HG02759 (cell line): ENCODE data around the gene SPDYC.
"Not testable (repeated sequence)": the region's sequence is repeated elsewhere in the genome, so short reads cannot be mapped to it uniquely, and the experiment has no call there.

Experiments
- ATAC-seq: cut with Tn5 transposase; IDR thresholded peaks from one replicate; pipeline ENCODE4 v1.9.1; 2021; ENCODE audit warnings: mild to moderate bottlenecking, moderate library complexity; ENCODE audit not compliant: unreplicated experiment

The SPDYC gene

DNA sequence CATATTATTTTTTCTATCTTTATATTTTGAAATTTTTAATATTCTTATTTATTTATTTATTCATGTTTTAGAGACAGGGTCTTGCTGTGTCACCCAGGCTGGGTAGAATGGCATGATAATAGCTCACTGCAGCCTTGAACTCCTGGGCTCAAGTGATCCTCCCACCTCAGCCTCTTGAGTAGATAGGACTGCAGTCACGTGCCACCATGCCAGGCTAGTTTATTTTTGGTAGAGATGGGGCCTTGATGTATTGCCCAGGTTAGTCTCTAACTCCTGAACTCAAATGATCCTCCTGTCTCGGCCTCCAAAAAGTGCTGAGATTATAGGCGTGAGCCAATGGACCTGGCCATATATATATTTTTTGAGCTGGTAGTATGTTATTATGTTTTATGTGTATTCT lies 2.4 kb upstream of the SPDYC start:
- ATAC-seq = no peak

DNA sequence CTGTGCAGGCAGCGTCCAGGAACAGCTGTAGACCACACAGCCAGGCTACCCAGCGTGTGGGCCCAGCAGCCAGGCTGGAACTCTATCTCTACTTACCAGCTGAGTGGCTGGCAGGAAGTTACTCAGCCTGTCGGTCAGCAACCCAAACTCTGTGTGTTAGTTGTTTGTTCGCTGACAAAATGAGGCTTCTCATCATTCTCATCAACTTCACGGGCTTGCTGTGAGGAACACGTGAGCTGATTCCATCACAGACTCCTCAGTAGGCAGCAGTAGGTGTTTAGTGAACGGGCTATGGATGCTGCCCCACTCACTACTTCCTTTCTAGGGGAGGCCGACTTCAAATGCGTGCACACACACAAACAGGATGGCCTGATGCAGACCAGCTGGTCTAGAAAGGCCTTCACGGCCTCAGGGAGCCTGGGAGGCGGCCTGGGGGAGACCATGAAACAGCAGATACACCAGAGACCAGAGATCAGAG lies 830 bp upstream of the SPDYC start:
- ATAC-seq = no peak

DNA sequence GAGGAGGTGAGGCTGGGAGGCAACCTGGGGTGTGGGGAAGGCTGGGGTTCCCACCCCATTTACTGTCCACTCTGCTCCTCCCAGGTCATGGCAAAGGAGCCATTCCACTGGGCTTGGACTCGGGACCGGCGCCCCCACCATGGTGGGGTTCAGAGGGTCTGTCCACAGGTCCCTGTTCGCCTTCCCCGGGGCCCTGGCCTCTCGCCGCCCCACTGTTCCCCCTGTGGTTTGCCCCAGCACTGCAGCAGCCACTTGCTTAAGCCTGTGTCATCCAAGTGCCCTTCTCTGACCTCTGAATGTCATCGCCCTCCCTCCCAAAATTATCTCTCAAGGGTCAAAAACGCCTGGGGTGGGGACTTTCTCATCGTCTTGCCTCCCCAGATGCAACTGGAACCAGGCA lies 2.6 kb downstream of the SPDYC start:
- no peak for ATAC-seq

DNA sequence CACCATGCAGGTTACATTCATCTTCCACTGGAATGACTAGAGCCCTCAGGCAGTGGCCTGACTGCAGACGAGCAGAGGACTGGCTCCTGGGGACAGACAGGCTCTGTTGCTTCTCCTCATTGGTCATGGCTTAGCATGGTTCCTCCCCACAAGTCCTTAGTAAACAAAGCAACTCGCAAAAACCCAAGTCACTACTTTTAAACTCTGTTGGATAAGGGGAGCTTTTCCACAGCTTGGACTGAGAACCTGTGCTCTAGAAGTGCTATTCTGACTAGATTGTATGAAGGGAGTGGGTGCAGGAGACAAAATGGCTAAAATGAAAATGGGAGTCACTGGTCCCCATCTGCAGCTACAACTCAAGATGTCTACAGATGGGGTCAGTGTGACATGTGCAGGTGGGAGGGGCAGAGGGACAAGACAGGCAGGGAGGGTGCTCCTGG lies 4.6 kb downstream of the SPDYC start:
- not testable (repeated sequence) for ATAC-seq

DNA sequence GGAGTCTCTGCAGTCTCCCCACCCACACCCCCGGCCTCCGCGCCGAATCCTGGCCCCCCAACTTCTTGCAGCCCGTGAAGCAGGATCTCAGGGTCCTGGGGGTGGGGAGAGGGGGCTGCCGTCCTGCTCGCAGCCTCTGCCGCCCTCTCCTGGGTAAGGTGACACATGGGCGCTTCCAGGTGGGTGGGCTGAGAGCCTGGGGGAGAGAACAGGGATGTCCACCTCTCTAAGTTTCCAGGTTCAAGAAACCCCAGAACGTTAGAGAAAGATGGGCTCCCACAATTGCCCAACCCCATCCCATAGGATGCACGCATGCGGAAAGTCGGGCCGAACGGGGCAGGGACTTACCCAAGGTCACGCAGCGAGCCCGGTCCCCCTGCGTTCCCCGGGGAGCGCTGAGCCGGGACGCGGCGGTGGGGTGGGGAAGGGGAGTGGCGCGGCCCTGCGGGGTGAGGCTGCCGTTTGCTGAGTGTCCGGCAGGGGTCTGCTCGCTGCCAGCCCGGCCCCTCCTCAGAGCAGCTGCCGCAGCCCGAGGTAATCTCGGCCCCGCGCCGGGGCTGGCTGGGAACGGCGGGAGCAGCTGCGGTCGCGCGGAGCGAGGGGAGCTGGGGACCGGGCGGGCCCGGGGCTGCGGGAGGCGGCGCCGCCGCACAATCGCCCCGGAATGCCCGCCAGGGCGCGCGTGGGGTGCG lies 11.0 kb downstream of the SPDYC start:
- peak; percentile 68 for ATAC-seq

DNA sequence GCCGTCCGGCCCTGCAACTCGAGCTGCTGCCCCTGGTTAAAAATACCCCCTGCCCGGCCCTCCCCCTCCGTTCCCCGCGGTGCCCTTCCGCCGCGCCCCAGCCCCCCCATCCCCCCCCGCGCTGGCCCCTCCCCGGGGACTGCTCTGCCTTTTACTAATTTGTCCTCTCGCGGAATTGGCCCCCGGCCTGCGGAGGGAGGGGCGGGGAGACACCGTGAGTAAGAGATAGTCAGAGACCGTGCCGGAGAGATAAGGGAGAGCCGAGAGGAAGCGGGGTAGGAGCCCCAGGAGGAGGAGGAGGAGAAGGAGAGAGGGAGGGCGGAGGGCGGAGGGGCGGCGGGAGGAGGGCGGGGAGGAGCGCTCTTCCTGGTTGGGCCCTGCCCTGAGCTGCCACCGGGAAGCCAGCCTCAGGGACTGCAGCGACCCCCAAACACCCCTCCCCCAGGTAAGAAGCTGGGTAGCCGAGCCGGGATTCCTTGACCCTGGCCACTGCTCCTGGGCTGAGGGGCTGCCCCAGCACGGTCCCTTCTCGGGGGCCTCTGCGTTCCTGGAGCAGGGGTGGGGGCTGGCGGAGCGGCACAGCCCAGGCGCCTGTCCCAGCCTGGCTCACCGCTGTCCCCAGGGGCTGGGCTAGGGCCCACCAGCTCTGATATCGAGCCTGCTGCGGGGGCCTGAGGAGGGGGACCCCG lies 11.7 kb downstream of the SPDYC start, which contains the start of gene CAPN1:
TSS of gene CAPN1 (plus strand) at position 360 of the 689 bp plus-strand sequence. CDS start 774 bp downstream, outside the sequence.
- ATAC-seq = peak; percentile 33

DNA sequence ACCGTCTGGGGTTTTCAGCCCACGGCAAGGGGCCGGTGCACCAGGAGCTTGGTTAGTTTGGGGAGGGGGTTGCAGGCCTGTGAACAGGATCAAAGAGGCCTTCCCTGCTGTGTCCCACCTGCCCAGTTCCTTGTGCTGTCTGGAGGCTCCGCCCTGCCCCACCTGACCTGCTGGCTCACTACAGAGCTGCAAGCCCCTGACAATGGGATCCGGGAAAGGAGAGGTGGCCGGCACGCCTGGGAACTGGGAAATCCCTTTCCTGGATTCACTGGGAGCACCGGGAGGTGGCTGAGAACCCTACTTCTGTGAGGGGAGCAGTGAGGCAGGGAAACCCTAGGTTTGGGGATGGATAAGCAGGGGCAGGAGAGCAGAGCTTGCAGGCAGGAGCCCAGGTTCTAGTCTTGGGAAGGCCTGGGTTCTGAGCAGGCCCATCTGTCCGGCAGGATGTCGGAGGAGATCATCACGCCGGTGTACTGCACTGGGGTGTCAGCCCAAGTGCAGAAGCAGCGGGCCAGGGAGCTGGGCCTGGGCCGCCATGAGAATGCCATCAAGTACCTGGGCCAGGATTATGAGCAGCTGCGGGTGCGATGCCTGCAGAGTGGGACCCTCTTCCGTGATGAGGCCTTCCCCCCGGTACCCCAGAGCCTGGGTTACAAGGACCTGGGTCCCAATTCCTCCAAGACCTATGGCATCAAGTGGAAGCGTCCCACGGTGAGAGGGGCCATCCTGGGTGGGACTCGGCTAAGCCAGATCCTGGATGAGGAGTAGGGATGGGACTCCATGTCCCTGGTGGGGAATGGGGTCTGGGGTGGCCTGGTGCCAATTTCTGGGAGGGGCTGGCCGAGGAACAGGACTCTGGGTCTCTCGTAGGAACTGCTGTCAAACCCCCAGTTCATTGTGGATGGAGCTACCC lies 12.5 kb downstream of the SPDYC start:
- ATAC-seq = no peak

DNA sequence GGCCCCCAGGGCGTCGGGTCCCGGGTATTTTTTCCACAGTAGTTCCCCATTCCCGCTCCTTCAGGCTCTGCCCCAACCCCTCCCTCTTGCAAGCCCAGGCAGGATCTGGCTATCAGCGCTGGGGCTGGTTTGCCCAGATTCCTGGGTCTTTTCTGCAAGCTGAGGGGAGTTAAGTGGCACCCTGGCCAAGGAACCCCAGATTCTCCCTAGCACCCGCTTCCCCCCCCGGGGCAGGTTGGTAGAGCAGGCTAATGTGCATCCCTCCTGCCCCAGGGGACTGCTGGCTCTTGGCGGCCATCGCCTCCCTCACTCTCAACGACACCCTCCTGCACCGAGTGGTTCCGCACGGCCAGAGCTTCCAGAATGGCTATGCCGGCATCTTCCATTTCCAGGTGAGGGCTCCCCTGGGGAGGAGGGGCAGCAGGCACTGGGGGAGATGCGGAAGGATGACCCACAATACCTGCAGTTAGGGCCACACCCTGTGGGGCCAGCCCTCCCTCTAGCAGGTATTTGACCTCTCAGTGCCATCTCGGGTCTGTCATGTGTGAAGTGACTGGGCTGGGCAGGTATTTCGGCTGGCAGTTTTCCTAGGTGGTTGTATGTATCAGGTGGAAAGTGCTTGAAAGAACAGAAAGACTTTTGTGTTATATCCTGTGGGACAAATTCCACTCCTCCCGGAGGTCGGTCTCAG lies 13.3 kb downstream of the SPDYC start:
- ATAC-seq = no peak

DNA sequence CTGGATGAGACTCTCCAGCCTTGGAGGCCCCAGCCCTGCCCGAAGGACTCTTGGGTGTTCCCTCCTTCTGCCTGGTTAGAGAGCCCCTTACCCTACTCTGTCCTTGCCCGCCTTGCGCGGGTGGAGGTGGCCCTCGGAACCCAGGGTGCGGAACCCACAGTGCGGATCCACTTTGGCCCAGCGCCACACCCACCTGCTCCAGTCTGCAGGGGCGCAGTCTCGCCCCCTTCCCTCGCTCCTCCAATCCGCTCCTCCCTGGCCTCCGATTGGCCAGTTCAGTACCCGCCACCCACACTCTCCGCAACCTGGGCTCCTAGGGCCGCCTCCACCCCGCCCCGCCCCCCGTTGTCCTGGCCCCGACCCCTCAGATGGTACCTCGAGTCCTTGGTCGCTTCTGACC lies 14.1 kb downstream of the SPDYC start:
- ATAC-seq = no peak

DNA sequence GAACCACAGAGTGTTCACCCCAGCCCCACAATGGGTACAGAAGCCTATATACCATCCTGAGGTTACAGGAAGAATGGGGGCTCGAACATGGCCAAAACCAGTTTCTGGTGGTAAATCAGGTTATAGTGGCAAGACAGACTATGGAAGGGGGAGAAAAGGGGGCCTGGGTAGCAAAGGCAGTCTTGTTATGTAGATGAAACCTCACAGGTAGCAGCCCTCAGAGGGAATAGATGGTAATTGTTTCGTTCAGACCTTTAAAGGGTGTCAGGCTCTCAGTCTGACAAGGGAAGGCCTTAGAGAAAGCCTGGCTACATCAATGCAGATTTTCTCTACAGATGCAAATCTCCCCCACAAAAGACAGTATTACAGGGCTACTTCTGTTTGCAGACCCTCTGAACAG lies 15.1 kb downstream of the SPDYC start:
- no peak for ATAC-seq

DNA sequence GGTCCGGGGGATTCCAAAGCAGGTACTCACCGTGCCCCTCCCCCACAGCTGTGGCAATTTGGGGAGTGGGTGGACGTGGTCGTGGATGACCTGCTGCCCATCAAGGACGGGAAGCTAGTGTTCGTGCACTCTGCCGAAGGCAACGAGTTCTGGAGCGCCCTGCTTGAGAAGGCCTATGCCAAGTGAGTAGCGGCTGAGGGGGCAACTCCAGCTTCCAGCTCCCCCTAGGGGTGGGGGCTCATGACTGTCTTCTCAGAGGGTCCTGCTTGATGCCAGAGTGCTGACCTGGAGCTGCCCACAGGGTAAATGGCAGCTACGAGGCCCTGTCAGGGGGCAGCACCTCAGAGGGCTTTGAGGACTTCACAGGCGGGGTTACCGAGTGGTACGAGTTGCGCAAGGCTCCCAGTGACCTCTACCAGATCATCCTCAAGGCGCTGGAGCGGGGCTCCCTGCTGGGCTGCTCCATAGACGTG lies 15.9 kb downstream of the SPDYC start:
- no peak for ATAC-seq

DNA sequence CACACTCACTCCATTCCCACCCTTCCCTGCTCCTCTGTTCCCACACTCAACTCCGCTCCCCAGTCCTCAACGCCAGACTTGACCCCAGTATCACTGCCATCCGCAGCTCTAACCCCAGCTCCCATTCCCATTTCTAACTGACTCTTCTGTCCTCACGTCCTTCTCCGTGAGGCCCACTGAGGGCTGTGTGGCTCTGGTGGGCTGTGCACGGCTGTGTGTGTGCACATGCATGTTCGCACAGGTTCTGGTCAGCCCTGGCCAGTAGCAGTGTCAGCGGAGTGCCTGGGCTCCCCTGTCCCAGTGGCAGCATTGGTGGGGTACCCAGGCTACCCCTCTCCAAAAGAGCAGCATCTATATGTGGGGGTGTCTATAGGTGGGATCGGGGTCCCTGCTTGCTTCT lies 16.7 kb downstream of the SPDYC start:
- ATAC-seq = no peak

DNA sequence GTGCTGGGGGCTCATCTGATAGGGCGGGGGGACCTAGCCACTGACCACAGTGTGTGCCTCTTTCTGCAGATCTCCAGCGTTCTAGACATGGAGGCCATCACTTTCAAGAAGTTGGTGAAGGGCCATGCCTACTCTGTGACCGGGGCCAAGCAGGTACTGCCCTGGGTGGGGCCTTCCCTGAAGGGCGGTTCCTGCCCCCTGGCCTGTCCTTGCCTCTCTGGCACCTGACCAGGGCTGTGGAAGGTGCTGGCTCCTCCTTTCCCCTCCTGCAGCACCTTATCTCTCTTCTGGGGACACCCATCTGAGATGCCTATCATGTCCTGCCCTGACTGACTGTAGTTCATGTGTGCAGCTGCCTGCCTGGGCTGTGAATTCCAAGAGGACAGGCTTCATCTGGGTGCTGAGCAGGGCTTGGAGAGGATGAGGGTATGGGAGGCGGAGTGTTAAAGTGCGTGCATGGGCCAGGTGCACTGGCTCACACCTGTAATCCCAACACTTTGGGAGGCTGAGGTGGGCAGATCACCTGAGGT lies 17.2 kb downstream of the SPDYC start:
- no peak for ATAC-seq

DNA sequence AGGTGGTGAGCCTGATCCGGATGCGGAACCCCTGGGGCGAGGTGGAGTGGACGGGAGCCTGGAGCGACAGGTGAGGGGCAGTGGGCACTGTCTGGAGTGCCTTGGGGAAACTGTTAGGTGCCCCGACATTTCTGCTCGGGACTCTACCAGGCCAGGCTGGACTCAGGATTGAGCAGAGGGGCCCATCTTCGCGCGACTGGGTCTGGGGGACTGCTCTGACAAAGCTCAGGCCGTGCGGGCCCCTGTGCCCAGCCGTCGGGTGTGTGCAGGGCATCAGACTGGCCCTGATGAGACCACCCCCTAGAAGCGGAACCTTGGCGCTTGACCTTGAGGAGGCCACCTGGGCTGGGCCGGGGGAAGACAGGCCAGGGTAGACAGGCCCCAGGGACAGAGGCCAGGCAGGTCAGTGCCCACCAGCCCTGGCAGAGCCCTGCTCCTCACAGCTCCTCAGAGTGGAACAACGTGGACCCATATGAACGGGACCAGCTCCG lies 18.0 kb downstream of the SPDYC start:
- no peak for ATAC-seq

DNA sequence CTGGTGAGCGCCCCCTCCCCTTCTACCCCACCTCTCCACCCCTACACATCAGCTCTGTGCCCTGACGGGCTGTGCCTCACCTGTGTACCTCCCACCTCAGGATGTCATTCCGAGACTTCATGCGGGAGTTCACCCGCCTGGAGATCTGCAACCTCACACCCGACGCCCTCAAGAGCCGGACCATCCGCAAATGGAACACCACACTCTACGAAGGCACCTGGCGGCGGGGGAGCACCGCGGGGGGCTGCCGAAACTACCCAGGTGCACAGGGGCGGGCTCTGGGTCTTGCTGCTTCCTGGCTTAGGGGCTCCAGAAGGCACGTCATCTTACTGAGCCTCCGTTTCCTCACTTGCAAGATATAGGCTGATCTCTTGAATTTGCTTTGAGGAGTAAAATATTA lies 18.5 kb downstream of the SPDYC start:
- no peak for ATAC-seq

DNA sequence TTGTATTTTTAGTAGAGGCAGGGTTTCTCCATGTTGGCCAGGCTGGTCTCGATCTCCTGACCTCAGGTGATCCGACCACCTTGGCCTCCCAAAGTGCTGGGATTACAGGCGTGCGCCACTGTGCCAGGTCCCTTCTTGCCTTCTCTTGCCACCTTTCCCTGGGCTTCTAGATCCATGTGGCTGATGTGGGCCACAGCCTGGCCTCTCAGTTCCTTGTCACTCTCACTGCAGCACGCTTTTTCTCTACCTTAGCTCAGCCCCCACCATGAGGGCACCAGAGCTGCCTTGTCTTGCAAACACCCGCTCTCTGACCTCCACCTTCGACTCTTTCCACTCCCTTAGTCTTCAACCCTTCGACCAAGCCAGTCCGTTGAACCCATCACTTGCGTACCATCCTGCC lies 19.2 kb downstream of the SPDYC start:
- no peak for ATAC-seq

DNA sequence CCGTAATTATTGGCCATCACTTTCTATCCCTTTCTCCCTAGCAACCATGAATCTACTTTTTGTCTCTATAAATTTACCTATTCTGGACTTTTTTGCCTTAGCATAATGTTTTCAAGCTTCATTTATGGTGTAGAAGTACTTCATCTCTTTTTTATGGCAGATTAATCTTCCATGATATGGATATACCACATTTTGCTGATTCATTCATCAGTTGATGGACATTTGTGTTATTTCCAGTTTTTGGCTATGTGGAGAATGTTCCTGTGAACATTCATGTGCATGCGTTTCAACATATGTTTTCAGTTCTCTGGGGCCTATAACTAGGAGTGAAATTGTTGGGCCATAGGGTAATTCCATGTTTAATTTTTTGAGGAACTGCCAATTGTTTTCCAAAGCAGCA lies 24.5 kb downstream of the SPDYC start:
- ATAC-seq = no peak

DNA sequence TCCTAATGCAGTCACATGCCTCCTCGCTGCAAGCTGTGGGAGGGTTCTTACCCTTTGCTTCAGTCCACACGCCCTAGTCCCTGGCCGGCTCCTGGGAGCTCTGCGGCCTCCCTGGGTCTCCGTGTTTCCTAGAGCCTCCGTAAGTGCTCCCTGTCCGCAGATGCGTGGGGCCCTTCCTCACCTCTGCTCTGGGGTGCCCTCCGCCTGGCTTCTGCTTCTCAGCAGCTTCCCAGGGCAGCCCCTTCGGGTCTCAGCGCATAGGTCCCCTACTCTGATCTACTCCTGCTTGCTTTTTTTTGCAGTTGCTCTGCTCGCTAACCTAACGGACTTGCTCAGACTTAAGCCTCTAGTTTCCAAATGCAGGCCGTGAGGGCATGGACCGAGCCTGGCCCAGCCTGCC lies 34.1 kb downstream of the SPDYC start:
- no peak for ATAC-seq

DNA sequence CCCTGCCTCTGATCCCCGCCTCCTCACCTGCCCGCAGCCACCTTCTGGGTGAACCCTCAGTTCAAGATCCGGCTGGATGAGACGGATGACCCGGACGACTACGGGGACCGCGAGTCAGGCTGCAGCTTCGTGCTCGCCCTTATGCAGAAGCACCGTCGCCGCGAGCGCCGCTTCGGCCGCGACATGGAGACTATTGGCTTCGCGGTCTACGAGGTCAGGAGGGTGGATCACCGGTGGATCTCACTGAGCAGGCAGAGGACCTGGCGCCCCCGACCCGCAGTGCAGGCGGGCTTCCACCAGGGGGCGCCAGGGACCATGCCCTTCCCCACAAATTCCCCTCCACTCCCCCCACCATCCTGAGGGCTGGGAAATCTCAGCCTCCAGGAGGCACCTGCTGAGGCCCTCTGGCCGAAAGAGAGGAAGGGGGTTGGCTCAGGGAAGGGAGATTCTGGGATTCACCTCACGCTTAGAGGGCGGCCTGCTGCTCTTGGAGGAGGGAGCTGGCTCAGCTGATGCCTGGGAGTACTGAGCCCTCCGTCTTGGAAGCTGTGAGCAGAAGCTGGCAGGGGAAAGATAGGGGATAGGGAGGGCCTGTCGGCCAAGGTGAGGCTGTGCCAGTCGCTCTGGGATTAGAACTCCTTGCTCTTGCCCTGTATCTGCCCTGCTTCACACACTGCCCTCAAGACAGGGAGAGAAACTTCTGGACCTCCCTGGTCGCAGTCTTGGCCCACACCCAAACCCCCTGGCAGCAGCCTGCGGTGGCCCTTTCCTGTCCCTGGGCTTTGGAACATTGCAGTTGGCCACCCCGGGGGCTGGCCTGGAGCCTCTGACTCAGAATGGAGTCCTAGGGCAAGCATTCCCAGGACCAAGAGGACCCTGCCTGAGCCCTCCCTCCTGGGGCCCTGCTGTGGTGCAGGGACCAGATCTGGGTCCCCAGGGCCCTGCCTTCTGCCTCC lies 34.9 kb downstream of the SPDYC start:
- ATAC-seq = no peak
